ENCODE results near the gene DEPP1.

DNA sequence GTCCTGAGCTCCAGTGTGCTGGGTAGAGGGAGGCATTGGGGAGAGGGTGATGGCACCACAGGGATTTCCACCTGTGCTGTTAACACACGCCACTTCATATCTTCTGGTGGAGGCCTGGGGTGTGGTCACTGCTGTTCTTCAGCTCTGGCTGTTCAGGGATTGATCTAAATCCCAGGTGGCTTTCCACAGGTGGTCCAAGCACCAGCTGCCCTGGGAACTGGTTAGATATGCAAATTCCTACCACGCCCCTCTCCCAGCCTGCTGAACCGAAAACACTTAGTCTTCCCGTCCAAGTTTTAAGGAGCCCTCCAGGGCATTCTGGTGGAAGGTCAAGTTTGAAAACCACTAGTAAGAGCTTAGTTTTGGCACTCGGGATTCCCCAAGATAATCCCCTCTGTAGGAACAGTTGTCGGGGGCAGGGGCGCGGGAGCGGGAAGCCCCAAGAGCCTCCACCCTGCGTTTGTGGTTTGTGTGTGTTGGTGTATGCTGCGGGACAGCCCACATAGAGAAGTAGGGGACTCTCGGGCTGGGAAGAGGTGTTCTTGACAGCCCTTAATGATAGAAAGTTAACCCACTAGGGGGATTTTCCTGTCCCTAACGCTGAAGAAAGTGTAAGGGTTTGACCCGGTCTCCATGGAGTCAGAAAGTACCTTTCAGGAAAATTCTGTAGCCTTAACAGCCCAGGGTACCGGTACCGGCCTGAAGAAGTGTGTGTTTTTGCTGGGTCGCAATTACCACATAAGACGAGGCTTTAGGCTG, 5.1 kb downstream of the DEPP1 start:
- TF ChIP-seq, protein P1, sequence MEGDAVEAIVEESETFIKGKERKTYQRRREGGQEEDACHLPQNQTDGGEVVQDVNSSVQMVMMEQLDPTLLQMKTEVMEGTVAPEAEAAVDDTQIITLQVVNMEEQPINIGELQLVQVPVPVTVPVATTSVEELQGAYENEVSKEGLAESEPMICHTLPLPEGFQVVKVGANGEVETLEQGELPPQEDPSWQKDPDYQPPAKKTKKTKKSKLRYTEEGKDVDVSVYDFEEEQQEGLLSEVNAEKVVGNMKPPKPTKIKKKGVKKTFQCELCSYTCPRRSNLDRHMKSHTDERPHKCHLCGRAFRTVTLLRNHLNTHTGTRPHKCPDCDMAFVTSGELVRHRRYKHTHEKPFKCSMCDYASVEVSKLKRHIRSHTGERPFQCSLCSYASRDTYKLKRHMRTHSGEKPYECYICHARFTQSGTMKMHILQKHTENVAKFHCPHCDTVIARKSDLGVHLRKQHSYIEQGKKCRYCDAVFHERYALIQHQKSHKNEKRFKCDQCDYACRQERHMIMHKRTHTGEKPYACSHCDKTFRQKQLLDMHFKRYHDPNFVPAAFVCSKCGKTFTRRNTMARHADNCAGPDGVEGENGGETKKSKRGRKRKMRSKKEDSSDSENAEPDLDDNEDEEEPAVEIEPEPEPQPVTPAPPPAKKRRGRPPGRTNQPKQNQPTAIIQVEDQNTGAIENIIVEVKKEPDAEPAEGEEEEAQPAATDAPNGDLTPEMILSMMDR (IDR thresholded peaks at IDR 0.05; ENCODE audit: low read depth, low read length) = no peak
- no peak for TF ChIP-seq POLR2A (IDR thresholded peaks at IDR 0.05; ENCODE audit: extremely low read depth, insufficient read length)
